PFSK-1 (cell line): Measurements from ENCODE around the gene ADGRL3.

Source experiments
- FOXP2 ChIP-seq: optimal IDR thresholded peaks from 2 replicates; pipeline ENCODE3; 2011; ENCODE audit warnings: borderline replicate concordance, control low read depth, inconsistent platforms; ENCODE audit not compliant: insufficient read depth; ENCODE audit errors: extremely low read length, extremely low read depth
- POLR2AphosphoS5 ChIP-seq: IDR thresholded peaks from 2 replicates; pipeline ENCODE4 v1.6.1; 2012; ENCODE audit warnings: low read depth, mild to moderate bottlenecking, control low read depth, low read length, moderate library complexity
- SIN3A ChIP-seq: IDR thresholded peaks from 2 replicates; pipeline ENCODE4 v1.6.1; 2012; ENCODE audit warnings: mild to moderate bottlenecking, low read length, moderate library complexity, borderline replicate concordance; ENCODE audit not compliant: insufficient read depth
- TAF1 ChIP-seq: IDR thresholded peaks from 2 replicates; pipeline ENCODE4 v1.6.1; 2012; ENCODE audit warnings: low read length, control low read depth, borderline replicate concordance; ENCODE audit not compliant: insufficient read depth
- TF ChIP-seq, protein P1 (sequence below), 2 experiments: IDR thresholded peaks; 2 replicates each; pipeline versions ENCODE4 v1.6.1 to v1.8.0; 2011 to 2012; ENCODE audit warnings: low read depth in 2 of 2, low read length in 2 of 2, control low read depth in 1 of 2, inconsistent platforms in 1 of 2, mild to moderate bottlenecking in 1 of 2, moderate library complexity in 1 of 2; ENCODE audit not compliant: insufficient read depth in 1 of 2

ADGRL3 gene

GRCh38 chr4:61277785-61278760 is 77.9 kb downstream of the ADGRL3 start:
- no peak for TF ChIP-seq SIN3A

DNA sequence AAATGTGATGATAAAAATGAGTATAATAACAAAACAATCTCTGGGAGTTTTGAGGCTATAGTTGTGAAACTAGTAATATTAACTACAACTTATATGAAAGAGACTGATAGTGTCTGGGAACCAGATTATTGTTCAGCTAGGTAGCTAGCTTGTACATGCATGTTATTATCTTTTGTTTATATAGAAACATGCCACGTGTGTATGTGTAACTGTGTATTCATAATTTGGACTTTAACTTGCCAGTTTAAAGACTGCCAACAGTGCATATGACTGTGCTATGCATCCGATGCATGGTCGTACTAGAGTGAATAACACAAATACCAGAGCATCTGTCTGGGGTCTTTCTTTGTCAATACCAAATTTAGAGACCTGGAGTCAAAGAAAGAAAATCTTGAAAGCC is 92.2 kb downstream of the ADGRL3 start:
- TF ChIP-seq, protein P1, sequence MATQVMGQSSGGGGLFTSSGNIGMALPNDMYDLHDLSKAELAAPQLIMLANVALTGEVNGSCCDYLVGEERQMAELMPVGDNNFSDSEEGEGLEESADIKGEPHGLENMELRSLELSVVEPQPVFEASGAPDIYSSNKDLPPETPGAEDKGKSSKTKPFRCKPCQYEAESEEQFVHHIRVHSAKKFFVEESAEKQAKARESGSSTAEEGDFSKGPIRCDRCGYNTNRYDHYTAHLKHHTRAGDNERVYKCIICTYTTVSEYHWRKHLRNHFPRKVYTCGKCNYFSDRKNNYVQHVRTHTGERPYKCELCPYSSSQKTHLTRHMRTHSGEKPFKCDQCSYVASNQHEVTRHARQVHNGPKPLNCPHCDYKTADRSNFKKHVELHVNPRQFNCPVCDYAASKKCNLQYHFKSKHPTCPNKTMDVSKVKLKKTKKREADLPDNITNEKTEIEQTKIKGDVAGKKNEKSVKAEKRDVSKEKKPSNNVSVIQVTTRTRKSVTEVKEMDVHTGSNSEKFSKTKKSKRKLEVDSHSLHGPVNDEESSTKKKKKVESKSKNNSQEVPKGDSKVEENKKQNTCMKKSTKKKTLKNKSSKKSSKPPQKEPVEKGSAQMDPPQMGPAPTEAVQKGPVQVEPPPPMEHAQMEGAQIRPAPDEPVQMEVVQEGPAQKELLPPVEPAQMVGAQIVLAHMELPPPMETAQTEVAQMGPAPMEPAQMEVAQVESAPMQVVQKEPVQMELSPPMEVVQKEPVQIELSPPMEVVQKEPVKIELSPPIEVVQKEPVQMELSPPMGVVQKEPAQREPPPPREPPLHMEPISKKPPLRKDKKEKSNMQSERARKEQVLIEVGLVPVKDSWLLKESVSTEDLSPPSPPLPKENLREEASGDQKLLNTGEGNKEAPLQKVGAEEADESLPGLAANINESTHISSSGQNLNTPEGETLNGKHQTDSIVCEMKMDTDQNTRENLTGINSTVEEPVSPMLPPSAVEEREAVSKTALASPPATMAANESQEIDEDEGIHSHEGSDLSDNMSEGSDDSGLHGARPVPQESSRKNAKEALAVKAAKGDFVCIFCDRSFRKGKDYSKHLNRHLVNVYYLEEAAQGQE (IDR thresholded peaks at IDR 0.05; ENCODE audit: insufficient read depth in 1 of 2, low read depth in 2 of 2, low read length in 2 of 2): no peak
- TF ChIP-seq SIN3A (no peak), FOXP2 (no peak), TAF1 (no peak), POLR2AphosphoS5 (no peak)

DNA sequence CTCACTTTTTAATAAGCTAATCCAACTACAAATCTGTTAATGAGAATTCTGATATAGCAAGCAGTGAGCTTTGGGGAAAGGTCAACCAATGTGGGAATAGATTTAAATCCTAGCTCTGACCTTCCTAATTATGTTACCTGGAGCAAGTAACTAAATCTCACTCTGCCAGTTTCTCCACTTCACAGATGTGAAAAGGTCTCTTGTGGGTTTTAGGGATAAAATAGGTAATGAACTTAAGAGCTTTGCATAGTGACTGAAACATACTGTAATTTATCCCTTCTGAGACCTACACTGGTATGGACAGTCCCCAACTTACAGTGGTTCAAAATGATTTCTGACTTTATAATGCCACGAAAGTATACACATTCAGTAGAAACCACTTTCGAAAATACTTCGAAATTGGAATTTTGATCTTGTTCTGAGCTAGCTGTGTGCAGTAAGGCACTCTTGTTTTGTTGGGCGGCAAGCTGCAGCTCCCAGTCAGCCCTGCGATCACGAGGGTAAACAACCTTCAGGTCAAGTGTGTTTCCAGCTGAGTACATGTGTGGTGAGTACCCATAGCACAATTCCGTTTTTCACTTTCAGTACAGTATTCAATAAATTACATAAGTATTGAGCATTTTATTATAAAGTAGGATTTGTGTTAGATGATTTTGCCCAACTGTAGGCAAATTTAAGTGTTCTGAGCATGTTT is 93.7 kb downstream of the ADGRL3 start:
- TF ChIP-seq, protein P1 (IDR thresholded peaks at IDR 0.05; ENCODE audit: insufficient read depth in 1 of 2, low read depth in 2 of 2, low read length in 2 of 2): no peak
- TF ChIP-seq POLR2AphosphoS5 (no peak), TAF1 (no peak), FOXP2 (no peak), SIN3A (no peak)

- TF ChIP-seq, protein P1 (IDR thresholded peaks at IDR 0.05; ENCODE audit: insufficient read depth in 1 of 2, low read depth in 2 of 2, low read length in 2 of 2): no peak
- no peak for TF ChIP-seq FOXP2
- no peak for TF ChIP-seq SIN3A
- TF ChIP-seq POLR2AphosphoS5: no peak
These were observed 94.8 kb downstream of the ADGRL3 start for GRCh38 chr4:61294936-61295335.

- TF ChIP-seq TAF1 (no peak), SIN3A (no peak), POLR2AphosphoS5 (no peak), FOXP2 (no peak)
- TF ChIP-seq, protein P1 (IDR thresholded peaks at IDR 0.05; ENCODE audit: insufficient read depth in 1 of 2, low read depth in 2 of 2, low read length in 2 of 2): no peak
These were observed 96.0 kb downstream of the ADGRL3 start for GRCh38 chr4:61296144-61296543.
